Heart right ventricle (tissue), 16 donors: ENCODE measurements around the gene TEKT2. TPM values are rescaled to one million over a fixed set of nuclear protein-coding genes. Genes with fewer than 3 reads are reported as not detected.

Source experiments
- ATAC-seq, 8 donors: fragments of 200-7000 bp; cut with Tn5 transposase; one replicate each; pipeline ENCODE4 v1.9.1; 2020; ENCODE audit warnings: mild to moderate bottlenecking in 8 of 8, moderate library complexity in 8 of 8, moderate number of reproducible peaks in 1 of 8
- DNase-seq, 2 donors: peaks; one replicate each; pipeline ENCODE4 v3.0.0-alpha.2; 2020
- H3K27ac ChIP-seq, 10 donors: fragments of 200-600 bp; sonication (generic) in 2 of 10; one replicate each; pipeline versions ENCODE4 v1.5.0 to v1.8.0; 2020 to 2022; ENCODE audit warnings: mild to moderate bottlenecking in 3 of 10
- H3K27me3 ChIP-seq, 7 donors: fragments of 200-600 bp; one replicate each; pipeline ENCODE4 v1.8.0; 2021 to 2022; ENCODE audit warnings: mild to moderate bottlenecking in 2 of 7
- H3K36me3 ChIP-seq, 9 donors: fragments of 200-600 bp; sonication (generic) in 1 of 9; one replicate each; pipeline versions ENCODE4 v1.5.0 to v1.8.0; 2020 to 2022; ENCODE audit warnings: mild to moderate bottlenecking in 2 of 9
- H3K4me1 ChIP-seq, 9 donors: fragments of 200-600 bp; sonication (generic) in 1 of 9; one replicate each; pipeline versions ENCODE4 v1.5.0 to v1.8.0; 2020 to 2022; ENCODE audit warnings: mild to moderate bottlenecking in 4 of 9
- H3K4me3 ChIP-seq, 10 donors: fragments of 200-600 bp; sonication (generic) in 2 of 10; one replicate each; pipeline versions ENCODE4 v1.5.0 to v1.8.0; 2020 to 2022; ENCODE audit warnings: mild to moderate bottlenecking in 7 of 10, moderate library complexity in 2 of 10
- H3K9me3 ChIP-seq, 11 donors: fragments of 200-600 bp in 10 of 11; sonication (generic) in 2 of 11; one replicate each; pipeline versions ENCODE4 v1.5.0 to v1.8.0; 2013 to 2022; ENCODE audit warnings: mild to moderate bottlenecking in 2 of 11, control low read depth in 1 of 11, moderate library complexity in 1 of 11
- CTCF ChIP-seq, 9 donors: fragments of 200-600 bp; sonication (generic) in 2 of 9; IDR thresholded peaks; one replicate each; pipeline versions ENCODE4 v1.5.0 to v1.8.0; 2021 to 2022; ENCODE audit warnings: antibody characterized with exemption in 9 of 9, mild to moderate bottlenecking in 5 of 9, moderate library complexity in 1 of 9
- WGBS, 2 donors: extraction: QIAGEN DNeasy Blood & Tissue Kit; methylation state at CpG; one replicate each; pipeline ENCODE4 v1.1.7; 2013; ENCODE audit warnings: inconsistent platforms in 1 of 2; 5-methylcytosine and 5-hydroxymethylcytosine counted together
- intact Hi-C, 10 donors: fragments of 100-400 bp; cut with DNase I; formaldehyde crosslinking; loops; one replicate each; pipeline versions ENCODE4 v1.11.1 to v1.14.2; 2022
- polyA plus RNA-seq, 2 donors: library from polyadenylated mRNA; stranded (reverse); fragments of 200-250 nt; gene quantifications; one replicate each; pipeline ENCODE4 v1.2.3, GENCODE V29; 2013
- total RNA-seq, 10 donors: library from RNA; stranded (reverse); fragmentation: NEBNext Ultra II Directional in 3 of 10; extraction: Animal tissue kit (Norgen Biotek cat#: 25700) in 3 of 10; gene quantifications; one replicate each; pipeline versions ENCODE4 v1.2.1 to v1.2.4, GENCODE V29; 2021 to 2023
- donor health status: Arrhythmogenic right ventricular cardiomyopathy.
- donor health status: ischemic (EF 13 %, LVEDD 7.1; RV severe dilation, severe dysfunction).
- donor health status: healthy with polysubstance abuse.
- donor health status: DM: no; HTN: yes; CAD: no.
- donor health status: DM: no; HTN: no; CAD: no.
- donor health status: ischemic (EF 25% LVEDD 6.9; RV normal size, moderate dysfunction).
- donor health status: ischemic (EF 25% LVEDD 5.7; RV mildly dilated, moderate dysfunction).
- donor health status: healthy.
- donor health status: DM: yes; HTN: yes; CAD: no.
- donor health status: Ischemic cardiomyopathy.
- donor health status: ischemic (EF 35%, LVEDD 5.7; RV mildly dilated, moderate dysfunction).
- donor health status: nonischemic (EF 11% LVEDD 7.7; RV severe dilation, severe dysfunction).
- donor health status: DM: yes; HTN: yes; CAD: no.
- donor health status: PGD.
- donor health status: ischemic (EF 29% LVEDD 5.4; RV normal size, mild dysfunction).
- donor health status: nonischemic (EF 23%, LVEDD 6.1; RV moderate dilation, normal function).

TEKT2 gene
- total and polyA plus RNA-seq, 12 donors, result 0.06 TPM; not detected in 11

GRCh38 chr1:36087233-36088123 is 3.6 kb downstream of the TEKT2 start:
- no peaks in the 10 kb centered on the region for H3K9me3 ChIP-seq
- no peak overlapping the region for H3K4me3 ChIP-seq
- peaks cover 0 to 26% (median 7%) of the 10 kb centered on the region in 9 donors for H3K36me3 ChIP-seq
- no peak overlapping the region for H3K27ac ChIP-seq
- ATAC-seq (peak in 1 of 8 donors; percentile 2), DNase-seq (no peak)
- intact Hi-C loops, result loop anchor here in 4 of 10 donors (5.0 to 10.0 kb wide), 3 partner anchors 153 to 230 kb away; partner anchors contain the start of genes AGO1 (in 2 of the 4) and AGO3 (in 1 of the 4)
- TF ChIP-seq CTCF (IDR thresholded peaks at IDR 0.05), result no peak
- peaks cover 4 to 34% (median 23%) of the 10 kb centered on the region in 7 donors for H3K27me3 ChIP-seq
- 87 to 88% methylated on average over 31 of the region's 31 CpGs for WGBS, 2 donors
- peaks cover 0 to 43% (median 39%) of the 10 kb centered on the region in 9 donors for H3K4me1 ChIP-seq

DNA sequence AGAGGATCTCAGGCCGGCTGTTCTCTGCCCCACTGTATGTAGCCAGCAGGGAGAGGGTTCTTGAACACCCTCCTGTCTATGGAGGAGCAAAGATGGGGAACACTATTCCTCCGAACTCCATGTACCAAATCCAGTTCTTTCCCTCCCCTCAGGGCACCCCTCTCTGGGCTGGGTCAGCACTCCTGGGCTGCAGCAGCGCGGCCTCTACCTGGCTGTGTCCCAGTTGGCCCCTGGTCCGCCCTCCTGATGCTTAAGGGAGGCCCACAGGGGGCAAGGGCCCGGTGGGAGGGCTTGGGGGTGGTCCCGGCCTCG is 4.3 kb downstream of the TEKT2 start:
- peaks cover 0 to 33% (median 14%) of the 10 kb centered on the region in 9 donors for H3K36me3 ChIP-seq
- 29 to 35% methylated on average over 8 of the region's 8 CpGs for WGBS, 2 donors
- no peak for TF ChIP-seq CTCF (IDR thresholded peaks at IDR 0.05)
- ATAC-seq (peak in 4 of 8 donors; percentile 2 to 54 (median 16)), DNase-seq (no peak)
- peak overlapping the region; percentile 74 to 98 (median 90) for H3K27ac ChIP-seq
- no peaks in the 10 kb centered on the region for H3K9me3 ChIP-seq
- H3K4me1 ChIP-seq, result peaks cover under 1 to 50% (median 45%) of the 10 kb centered on the region in 9 donors
- intact Hi-C loops, result loop anchor here in 4 of 10 donors (5.0 to 10.0 kb wide), 3 partner anchors 153 to 231 kb away; partner anchors contain the start of genes AGO1 (in 2 of the 4) and AGO3 (in 1 of the 4)
- H3K27me3 ChIP-seq, result peaks cover 4 to 29% (median 23%) of the 10 kb centered on the region in 7 donors
- peak overlapping the region; percentile 81 to 99 (median 92) for H3K4me3 ChIP-seq

DNA sequence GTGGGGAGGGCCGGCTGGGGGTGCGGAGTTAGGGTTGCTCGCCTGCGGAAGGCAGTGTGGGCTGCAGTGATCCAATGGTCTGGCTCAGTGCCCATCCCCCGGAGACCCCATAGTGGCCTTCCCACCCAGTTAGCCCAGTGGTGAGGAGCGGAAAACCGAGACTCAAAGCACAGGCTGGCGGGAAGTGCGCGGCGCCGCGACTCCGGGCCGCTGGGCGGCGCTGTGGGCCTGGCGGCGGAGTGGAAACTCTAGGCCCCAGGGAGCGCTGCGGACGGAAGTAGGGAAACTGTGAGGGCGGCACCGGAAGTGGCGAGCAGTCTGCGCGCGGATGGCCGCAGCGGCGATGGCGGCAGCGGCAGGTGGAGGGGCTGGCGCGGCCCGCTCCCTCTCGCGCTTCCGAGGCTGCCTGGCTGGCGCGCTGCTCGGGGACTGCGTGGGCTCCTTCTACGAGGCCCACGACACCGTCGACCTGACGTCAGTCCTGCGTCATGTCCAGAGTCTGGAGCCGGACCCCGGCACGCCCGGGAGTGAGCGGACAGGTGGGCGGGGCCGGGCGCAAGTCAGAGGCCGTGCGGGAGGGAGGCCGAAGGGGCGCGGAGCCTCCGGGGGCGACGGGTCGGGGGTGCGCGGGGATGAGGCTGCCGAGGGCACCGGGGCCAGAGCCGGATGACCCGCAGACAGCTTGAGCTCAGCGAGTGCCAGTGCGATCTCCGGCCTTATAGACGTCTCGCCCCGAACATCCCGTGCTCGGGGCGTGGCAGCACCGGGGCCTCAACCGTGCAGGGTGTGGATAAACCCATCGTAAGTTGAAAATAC is 4.9 kb downstream of the TEKT2 start, which contains the start of gene ADPRS:
TSS of gene ADPRS (plus strand) at position 316 of the 816 bp plus-strand sequence. CDS start at position 329, 13 bp downstream.
- peaks cover 3 to 53% (median 48%) of the 10 kb centered on the region in 9 donors for H3K4me1 ChIP-seq
- DNase-seq (peak; percentile 89), ATAC-seq (peak; percentile 89 to 96 (median 92))
- peak within 1 kb of the TSS; percentile 81 to 99 (median 92) for H3K4me3 ChIP-seq
- H3K27ac ChIP-seq, result peak within 1 kb of the TSS; percentile 74 to 98 (median 90)
- H3K27me3 ChIP-seq, result peaks cover 4 to 24% (median 21%) of the 10 kb centered on the region in 7 donors
- peak; percentile 96 to 100 (median 99) for TF ChIP-seq CTCF (IDR thresholded peaks at IDR 0.05)
- H3K36me3 ChIP-seq, result peaks cover 0 to 39% (median 20%) of the 10 kb centered on the region in 9 donors
- WGBS, 2 donors, result 0 to 1% methylated on average over 77 to 84 of the region's 84 CpGs
- no peaks in the 10 kb centered on the region for H3K9me3 ChIP-seq
- intact Hi-C loops, result loop anchor here in 4 of 10 donors (5.0 to 10.0 kb wide), 3 partner anchors 154 to 231 kb away; partner anchors contain the start of genes AGO1 (in 2 of the 4) and AGO3 (in 1 of the 4)
